Prostate gland (tissue), 2 donors: ENCODE results near the gene LNX1. TPM values are rescaled to one million over a fixed set of nuclear protein-coding genes. Genes with fewer than 3 reads are reported as not detected.

Source experiments
- DNase-seq: peaks from one replicate; pipeline ENCODE4 v3.0.0-alpha.2; 2019; ENCODE audit warnings: low spot score
- H3K27ac ChIP-seq, 2 donors: fragments of 200-600 bp; sonication (generic); 2 replicates each; pipeline ENCODE4 v1.5.1; 2017 to 2019
- H3K27me3 ChIP-seq: fragments of 200-600 bp; sonication (generic); replicated peaks from 2 replicates; pipeline ENCODE4 v1.5.1; 2019; ENCODE audit not compliant: insufficient read depth
- H3K36me3 ChIP-seq, 2 donors: fragments of 200-600 bp; sonication (generic); 1 replicate in 1 of 2; 2 replicates in 1 of 2; pipeline versions ENCODE4 v1.5.1 to v1.8.1; 2017 to 2019
- H3K4me1 ChIP-seq: fragments of 200-600 bp; sonication (generic); replicated peaks from 2 replicates; pipeline ENCODE4 v1.5.1; 2019
- H3K4me3 ChIP-seq, 2 donors: fragments of 200-600 bp; sonication (generic); 2 replicates each; pipeline ENCODE4 v1.5.1; 2017 to 2019
- H3K9me3 ChIP-seq: fragments of 200-600 bp; sonication (generic); 2 replicates; pipeline ENCODE4 v1.5.1; 2017
- POLR2A ChIP-seq: fragments of 450-650 bp; IDR thresholded peaks from one replicate; pipeline ENCODE4 v1.6.1; 2016; ENCODE audit warnings: antibody characterized with exemption, mild to moderate bottlenecking
- POLR2AphosphoS5 ChIP-seq: sonication (generic); formaldehyde crosslinking; IDR thresholded peaks from one replicate; pipeline ENCODE4 v1.6.1; 2017; ENCODE audit warnings: antibody characterized with exemption
- WGBS: methylation state at CpG from one replicate; pipeline ENCODE4 v1.1.5; 2018; 5-methylcytosine and 5-hydroxymethylcytosine counted together
- intact Hi-C: fragments of 100-400 bp; cut with DNase I; formaldehyde crosslinking; loops from one replicate; pipeline ENCODE4 v1.14.2; 2022
- total RNA-seq, 2 donors: library from RNA; depleted of rRNA; stranded (reverse); fragments of >200 nt; gene quantifications; one replicate each; pipeline ENCODE4 v1.1.0, GENCODE V29; 2016
- TF ChIP-seq, protein P1 (sequence below), 4 experiments: fragments of 200-600 bp in 2 of 4; fragments of 450-650 bp in 2 of 4; sonication (generic) in 2 of 4; IDR thresholded peaks; 1 replicate in 3 of 4; 2 replicates in 1 of 4; pipeline ENCODE4 v1.5.1; 2016 to 2019; ENCODE audit warnings: antibody characterized with exemption in 4 of 4, mild to moderate bottlenecking in 2 of 4, moderate library complexity in 2 of 4

The LNX1 gene
- total RNA-seq, 2 donors from 2014 or later: 13.1 to 13.2 TPM

DNA sequence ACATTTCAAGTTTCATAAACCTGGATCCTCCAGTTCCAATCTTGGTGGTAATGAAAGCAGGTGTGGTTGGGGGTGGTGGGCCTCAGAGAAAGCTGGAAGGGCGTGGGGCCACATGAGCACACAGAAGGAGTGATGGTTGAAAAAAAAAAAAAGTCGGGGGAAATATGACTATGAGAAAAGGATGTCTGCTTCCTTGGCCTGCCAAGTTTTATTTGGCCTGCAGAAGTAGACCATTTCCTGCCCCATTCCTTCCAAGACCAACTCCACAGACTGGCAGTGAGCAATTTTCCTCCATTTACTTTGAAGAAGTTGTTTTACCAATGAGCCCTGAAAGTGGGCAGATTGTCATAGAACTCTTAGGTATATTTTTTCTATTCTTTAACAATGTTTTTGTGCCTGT, 43.3 kb downstream of the LNX1 start:
- Histone ChIP-seq H3K4me3 (no peak overlapping the region), H3K9me3 (no peaks in the 10 kb centered on the region), H3K27ac (no peak overlapping the region), H3K4me1 (no peaks in the 10 kb centered on the region), H3K27me3 (no peaks in the 10 kb centered on the region), H3K36me3 (no peaks in the 10 kb centered on the region)
- intact Hi-C loops: no loop called here
- DNase-seq: no peak
- 75% methylated on average over 2 of the region's 2 CpGs for WGBS
- TF ChIP-seq, protein P1, sequence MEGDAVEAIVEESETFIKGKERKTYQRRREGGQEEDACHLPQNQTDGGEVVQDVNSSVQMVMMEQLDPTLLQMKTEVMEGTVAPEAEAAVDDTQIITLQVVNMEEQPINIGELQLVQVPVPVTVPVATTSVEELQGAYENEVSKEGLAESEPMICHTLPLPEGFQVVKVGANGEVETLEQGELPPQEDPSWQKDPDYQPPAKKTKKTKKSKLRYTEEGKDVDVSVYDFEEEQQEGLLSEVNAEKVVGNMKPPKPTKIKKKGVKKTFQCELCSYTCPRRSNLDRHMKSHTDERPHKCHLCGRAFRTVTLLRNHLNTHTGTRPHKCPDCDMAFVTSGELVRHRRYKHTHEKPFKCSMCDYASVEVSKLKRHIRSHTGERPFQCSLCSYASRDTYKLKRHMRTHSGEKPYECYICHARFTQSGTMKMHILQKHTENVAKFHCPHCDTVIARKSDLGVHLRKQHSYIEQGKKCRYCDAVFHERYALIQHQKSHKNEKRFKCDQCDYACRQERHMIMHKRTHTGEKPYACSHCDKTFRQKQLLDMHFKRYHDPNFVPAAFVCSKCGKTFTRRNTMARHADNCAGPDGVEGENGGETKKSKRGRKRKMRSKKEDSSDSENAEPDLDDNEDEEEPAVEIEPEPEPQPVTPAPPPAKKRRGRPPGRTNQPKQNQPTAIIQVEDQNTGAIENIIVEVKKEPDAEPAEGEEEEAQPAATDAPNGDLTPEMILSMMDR (IDR thresholded peaks at IDR 0.05): no peak
- no peak for TF ChIP-seq POLR2AphosphoS5
- no peak for TF ChIP-seq POLR2A

DNA sequence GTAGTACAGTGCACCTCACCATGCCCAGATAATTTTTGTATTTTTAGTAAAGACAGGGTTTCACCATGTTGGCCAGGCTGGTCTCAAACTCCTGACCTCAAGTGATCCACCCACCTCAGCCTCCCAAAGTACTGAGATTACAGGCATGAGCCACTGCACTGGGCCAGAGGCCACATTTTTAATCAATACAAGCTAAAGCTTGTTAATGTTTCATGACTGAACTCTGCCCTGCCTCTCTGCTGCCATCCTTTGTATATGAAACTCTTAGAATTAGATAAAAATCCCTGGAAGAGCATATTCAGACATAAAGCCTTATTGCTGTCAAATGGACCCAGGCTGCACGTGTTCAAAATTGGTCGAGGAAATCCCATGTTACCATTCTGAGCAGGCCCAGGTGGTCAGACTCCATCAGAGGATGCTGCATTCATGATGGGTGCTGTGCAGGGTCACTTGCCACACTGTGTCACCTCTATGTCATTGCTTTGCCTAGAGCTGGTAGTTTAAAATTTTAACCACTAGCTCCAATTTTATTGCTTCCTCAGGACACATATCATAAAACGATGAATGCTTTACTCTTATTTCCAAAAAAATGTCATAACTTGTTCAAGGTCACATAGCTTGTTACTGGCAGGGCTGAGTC, 45.2 kb downstream of the LNX1 start:
- Histone ChIP-seq H3K36me3 (no peaks in the 10 kb centered on the region), H3K4me3 (no peak overlapping the region), H3K9me3 (no peaks in the 10 kb centered on the region), H3K4me1 (no peaks in the 10 kb centered on the region), H3K27me3 (no peaks in the 10 kb centered on the region), H3K27ac (no peak overlapping the region)
- no peak for DNase-seq
- WGBS: 58% methylated on average over 3 of the region's 3 CpGs
- intact Hi-C loops: no loop called here
- TF ChIP-seq, protein P1 (IDR thresholded peaks at IDR 0.05): no peak
- TF ChIP-seq POLR2AphosphoS5 (no peak), POLR2A (no peak)

DNA sequence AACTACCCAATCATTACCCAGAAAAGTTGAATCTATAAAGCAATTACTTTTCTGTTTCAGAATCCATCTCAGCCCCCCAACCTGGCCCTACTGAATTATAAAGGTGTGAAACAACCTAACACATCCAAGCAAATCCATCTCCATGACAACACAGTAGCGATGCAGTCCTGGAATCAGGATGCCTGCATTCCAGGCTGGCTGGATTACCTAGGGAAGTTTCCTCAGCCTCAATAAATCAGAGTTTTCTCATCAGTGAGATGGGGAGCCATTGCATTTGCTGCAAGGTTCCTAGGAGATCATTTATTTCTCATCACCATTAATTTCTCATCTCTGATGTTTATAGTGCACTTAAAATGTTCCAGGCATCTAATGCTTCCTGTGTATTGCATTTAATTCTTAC, 46.0 kb downstream of the LNX1 start:
- intact Hi-C loops: no loop called here
- Histone ChIP-seq H3K27me3 (no peaks in the 10 kb centered on the region), H3K27ac (no peak overlapping the region), H3K4me3 (no peak overlapping the region), H3K36me3 (no peaks in the 10 kb centered on the region), H3K4me1 (no peaks in the 10 kb centered on the region), H3K9me3 (no peaks in the 10 kb centered on the region)
- DNase-seq: no peak
- TF ChIP-seq POLR2AphosphoS5 (no peak), POLR2A (no peak)
- TF ChIP-seq, protein P1 (IDR thresholded peaks at IDR 0.05): no peak
- 83% methylated on average over 1 of the region's 1 CpG for WGBS

- TF ChIP-seq, protein P1 (IDR thresholded peaks at IDR 0.05): no peak
- TF ChIP-seq POLR2A (no peak), POLR2AphosphoS5 (no peak)
- no peak overlapping the region for H3K27ac ChIP-seq
Measured at GRCh38 chr4:53543561-53543960, 47.7 kb downstream of the LNX1 start.

DNA sequence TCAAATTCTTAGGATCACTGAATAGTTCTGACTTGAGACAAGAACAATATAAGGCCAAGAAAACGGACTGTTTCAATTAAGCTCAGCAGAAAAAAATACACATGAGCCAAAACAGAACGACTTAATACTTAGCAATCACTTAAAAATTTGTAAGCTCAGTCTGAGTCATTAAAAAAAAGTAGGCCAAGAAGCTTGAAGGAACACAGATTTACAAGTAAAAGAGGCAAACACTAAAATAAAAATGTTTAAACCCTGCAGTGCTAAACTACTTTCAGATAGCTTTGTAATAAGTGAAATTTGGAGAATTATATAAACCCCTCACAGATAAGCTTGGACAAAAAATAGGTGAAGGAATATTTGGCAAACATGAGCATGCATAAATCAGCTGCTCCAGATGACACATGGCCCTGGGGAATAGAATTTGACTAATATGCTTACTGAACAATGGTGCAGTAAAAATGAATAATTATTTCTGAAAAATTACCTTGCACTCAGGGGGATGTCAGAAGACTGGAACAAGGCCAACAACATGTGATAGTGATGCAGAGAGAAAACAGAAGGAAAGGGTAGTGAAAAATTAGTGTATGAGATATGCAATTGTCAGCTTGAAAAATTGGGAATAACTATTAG, 49.6 kb downstream of the LNX1 start:
- H3K4me1 ChIP-seq: no peaks in the 10 kb centered on the region
- DNase-seq: no peak
- TF ChIP-seq POLR2AphosphoS5 (no peak), POLR2A (no peak)
- TF ChIP-seq, protein P1 (IDR thresholded peaks at IDR 0.05): no peak
- no peaks in the 10 kb centered on the region for H3K9me3 ChIP-seq
- H3K36me3 ChIP-seq: no peaks in the 10 kb centered on the region
- no peak overlapping the region for H3K27ac ChIP-seq
- no peak overlapping the region for H3K4me3 ChIP-seq
- H3K27me3 ChIP-seq: no peaks in the 10 kb centered on the region
- intact Hi-C loops: no loop called here
- WGBS: 6% methylated on average over 2 of the region's 2 CpGs

More at GRCh38 chr4:53543561-53543960, 47.7 kb downstream of the LNX1 start:
- Histone ChIP-seq H3K36me3 (no peaks in the 10 kb centered on the region), H3K9me3 (no peaks in the 10 kb centered on the region), H3K4me1 (no peaks in the 10 kb centered on the region), H3K27me3 (no peaks in the 10 kb centered on the region), H3K4me3 (no peak overlapping the region)
- intact Hi-C loops: no loop called here
- no peak for DNase-seq
